HFFc6 (cell line): ENCODE measurements around the gene GLOD4. TPM values are rescaled to one million over a fixed set of nuclear protein-coding genes. Genes with fewer than 3 reads are reported as not detected.
"Not testable (repeated sequence)": the region's sequence is repeated elsewhere in the genome, so short reads cannot be mapped to it uniquely, and the experiment has no call there.

Experiments
- DNase-seq: peaks from one replicate; pipeline ENCODE4 v3.0.0-alpha.2; 2018
- H3K27ac Mint-ChIP-seq: 2 replicates; pipeline ENCODE4 v1.8.0; 2020; ENCODE audit warnings: mild to moderate bottlenecking, mixed read lengths
- H3K27me3 Mint-ChIP-seq: 2 replicates; pipeline ENCODE4 v1.8.0; 2021; ENCODE audit warnings: mild to moderate bottlenecking, moderate library complexity, mixed read lengths; ENCODE audit not compliant: insufficient read depth
- H3K36me3 Mint-ChIP-seq: 2 replicates; pipeline ENCODE4 v1.8.0; 2021; ENCODE audit warnings: low read depth, mixed read lengths
- H3K4me1 Mint-ChIP-seq: 2 replicates; pipeline ENCODE4 v1.8.0; 2020; ENCODE audit warnings: low read depth, mixed read lengths
- H3K4me3 Mint-ChIP-seq: 2 replicates; pipeline ENCODE4 v1.8.0; 2020; ENCODE audit warnings: mild to moderate bottlenecking, moderate library complexity, mixed read lengths
- H3K9me3 Mint-ChIP-seq: 2 replicates; pipeline ENCODE4 v1.8.0; 2020; ENCODE audit warnings: mild to moderate bottlenecking, mixed read lengths
- CTCF ChIP-seq: fragments of 200-600 bp; sonication (generic); IDR thresholded peaks from 2 replicates; pipeline ENCODE4 v1.5.0; 2021; ENCODE audit warnings: antibody characterized with exemption, mild to moderate bottlenecking
- total RNA-seq, 6 experiments: library from RNA; stranded (reverse); fragmentation: NEBNext Ultra II Directional; extraction: Animal tissue kit (Norgen Biotek cat#: 25700); gene quantifications; 2 replicates in 1 of 6; 3 replicates in 5 of 6; pipeline ENCODE4 v1.2.3, GENCODE V29; 2021

The GLOD4 gene
- total RNA-seq, 6 experiments from 2014 or later = 43.8 to 57.9 (median 48.6) TPM

- H3K4me3 Mint-ChIP-seq = no peak overlapping the region
- no peak for DNase-seq
- TF ChIP-seq CTCF = no peak
- peaks cover 2% of the 10 kb centered on the region; the same call in 1 of the 2 replicates for H3K27me3 Mint-ChIP-seq
- no peaks in the 10 kb centered on the region for H3K4me1 Mint-ChIP-seq
- no peak overlapping the region for H3K27ac Mint-ChIP-seq
- H3K36me3 Mint-ChIP-seq = peaks cover 43% of the 10 kb centered on the region
- no peaks in the 10 kb centered on the region for H3K9me3 Mint-ChIP-seq
Measured at GRCh38 chr17:759964-760363, 22.1 kb downstream of the GLOD4 start.

- Mint-ChIP-seq H3K36me3 (peaks cover 29% of the 10 kb centered on the region), H3K4me1 (peaks cover 11% of the 10 kb centered on the region)
- not testable (repeated sequence) for H3K9me3 Mint-ChIP-seq, DNase-seq, H3K27me3 Mint-ChIP-seq, H3K4me3 Mint-ChIP-seq, H3K27ac Mint-ChIP-seq
Measured at GRCh38 chr17:756010-756567, 26.0 kb downstream of the GLOD4 start.

GRCh38 chr17:755319-755961, 26.6 kb downstream of the GLOD4 start:
- peaks cover 26% of the 10 kb centered on the region for H3K36me3 Mint-ChIP-seq
- H3K27ac Mint-ChIP-seq, H3K9me3 Mint-ChIP-seq, DNase-seq, H3K4me3 Mint-ChIP-seq, H3K27me3 Mint-ChIP-seq: not testable (repeated sequence)
- peaks cover 18% of the 10 kb centered on the region for H3K4me1 Mint-ChIP-seq

- Mint-ChIP-seq H3K27ac (peak overlapping the region; percentile 38; the same call in 1 of the 2 replicates), H3K9me3 (peaks cover 8% of the 10 kb centered on the region), H3K4me1 (peaks cover 23% of the 10 kb centered on the region), H3K4me3 (peak overlapping the region; percentile 57), H3K36me3 (peaks cover 32% of the 10 kb centered on the region), H3K27me3 (peaks cover 8% of the 10 kb centered on the region)
- TF ChIP-seq CTCF = no peak
- DNase-seq = no peak
Measured at GRCh38 chr17:753418-753817, 28.7 kb downstream of the GLOD4 start.

- Mint-ChIP-seq H3K4me3 (peak overlapping the region; percentile 91), H3K27me3 (peaks cover 10% of the 10 kb centered on the region), H3K36me3 (peaks cover 39% of the 10 kb centered on the region), H3K27ac (peak overlapping the region; percentile 86), H3K9me3 (peaks cover 14% of the 10 kb centered on the region), H3K4me1 (peaks cover 23% of the 10 kb centered on the region)
- DNase-seq = no peak
- no peak for TF ChIP-seq CTCF
Measured at GRCh38 chr17:752620-753219, 29.4 kb downstream of the GLOD4 start.

GRCh38 chr17:752002-752619, 30.0 kb downstream of the GLOD4 start, which contains the start of gene GEMIN4:
Gene GEMIN4 (minus strand): TSS chr17:752264. CDS start chr17:752142, 122 bp downstream.
- TF ChIP-seq CTCF = peak; percentile 98
- Mint-ChIP-seq H3K4me1 (peaks cover 23% of the 10 kb centered on the region), H3K27ac (peak within 1 kb of the TSS; percentile 86), H3K9me3 (peaks cover 14% of the 10 kb centered on the region), H3K27me3 (peaks cover 9% of the 10 kb centered on the region), H3K36me3 (peaks cover 37% of the 10 kb centered on the region), H3K4me3 (peak within 1 kb of the TSS; percentile 91)
- peak; percentile 72 for DNase-seq
